IPS-15b (cell line): ENCODE data around the gene RNGTT.

ENCODE experiments used
- H3K27me3 ChIP-seq: one replicate; pipeline ENCODE4 v1.6.1; 2013; ENCODE audit warnings: low read length; ENCODE audit not compliant: control insufficient read depth, insufficient read depth
- H3K36me3 ChIP-seq: one replicate; pipeline ENCODE4 v1.6.1; 2013; ENCODE audit warnings: low read length; ENCODE audit not compliant: control insufficient read depth, insufficient read depth
- H3K4me1 ChIP-seq: one replicate; pipeline ENCODE4 v1.6.1; 2013; ENCODE audit warnings: mild to moderate bottlenecking, low read length; ENCODE audit not compliant: control insufficient read depth, insufficient read depth
- H3K4me3 ChIP-seq: one replicate; pipeline ENCODE4 v1.5.1; 2013; ENCODE audit warnings: low read depth, low read length
- H3K9ac ChIP-seq: one replicate; pipeline ENCODE4 v1.6.1; 2013; ENCODE audit warnings: low read depth, mild to moderate bottlenecking, low read length
- H3K9me3 ChIP-seq: one replicate; pipeline ENCODE4 v1.6.1; 2013; ENCODE audit warnings: mild to moderate bottlenecking, low read length; ENCODE audit not compliant: control insufficient read depth, insufficient read depth

Gene RNGTT

DNA sequence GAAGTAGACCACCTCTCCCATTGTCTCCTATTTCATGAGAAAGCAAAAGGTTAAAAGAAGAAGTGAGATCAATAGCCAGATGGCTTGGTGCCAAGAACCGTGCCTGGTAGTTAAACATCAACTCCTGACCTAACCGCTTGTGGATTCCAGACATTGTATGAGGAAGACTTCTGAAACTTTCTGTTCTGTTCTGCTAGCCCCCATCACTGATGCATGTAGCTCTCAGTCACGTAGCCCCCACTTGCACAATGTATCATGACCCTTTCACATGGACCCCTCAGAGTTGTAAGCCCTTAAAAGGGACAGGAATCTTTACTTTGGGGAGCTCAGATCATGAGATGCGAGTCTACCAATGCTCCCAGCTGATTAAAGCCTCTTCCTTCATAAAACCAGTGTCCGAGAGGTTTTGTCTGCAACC, 301.2 kb downstream of the RNGTT start:
- Histone ChIP-seq H3K36me3 (peaks cover 3% of the 10 kb centered on the region), H3K9me3 (no peaks in the 10 kb centered on the region), H3K4me3 (no peak overlapping the region), H3K9ac (no peak overlapping the region), H3K4me1 (no peaks in the 10 kb centered on the region), H3K27me3 (no peaks in the 10 kb centered on the region)

DNA sequence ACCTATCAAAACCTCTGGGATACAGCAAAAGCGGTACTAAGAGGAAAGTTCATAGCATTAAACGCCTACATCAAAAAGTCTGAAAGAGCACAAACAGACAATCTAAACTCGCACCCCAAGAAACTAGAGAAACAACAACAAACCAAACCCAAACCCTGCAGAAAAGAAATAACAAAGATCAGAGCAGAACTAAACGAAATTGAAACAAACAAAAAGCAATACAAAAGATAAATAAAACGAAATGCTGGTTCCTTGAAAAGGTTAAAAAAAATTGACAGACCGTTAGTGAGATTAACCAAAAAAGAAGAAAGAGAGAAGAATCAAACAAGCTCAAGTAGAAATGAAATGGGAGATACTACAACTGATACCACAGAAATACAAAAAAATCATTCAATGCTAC, 302.3 kb downstream of the RNGTT start:
- Histone ChIP-seq H3K4me3 (no peak overlapping the region), H3K9ac (no peak overlapping the region), H3K27me3 (no peaks in the 10 kb centered on the region), H3K4me1 (no peaks in the 10 kb centered on the region), H3K9me3 (no peaks in the 10 kb centered on the region), H3K36me3 (no peaks in the 10 kb centered on the region)

DNA sequence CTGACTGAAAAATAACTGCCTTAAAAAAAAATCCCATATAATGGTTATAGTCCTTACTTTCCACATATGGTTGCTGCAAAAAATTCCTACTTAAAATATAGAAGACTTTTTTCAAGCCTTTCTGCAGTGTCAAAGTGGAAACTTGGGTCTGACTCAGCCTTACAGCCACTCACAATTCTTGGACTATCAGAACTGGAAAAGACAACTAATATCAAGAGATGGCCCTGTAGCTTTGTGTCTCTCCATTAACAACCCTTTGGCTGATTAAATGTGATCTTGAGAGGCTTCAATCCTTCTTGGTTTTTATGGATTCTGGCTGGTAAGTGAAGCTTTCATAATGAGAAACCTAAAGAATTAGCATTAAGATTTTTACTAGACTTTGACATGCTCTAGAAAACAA, 307.8 kb downstream of the RNGTT start:
- Histone ChIP-seq H3K36me3 (no peaks in the 10 kb centered on the region), H3K9ac (no peak overlapping the region), H3K4me1 (no peaks in the 10 kb centered on the region), H3K27me3 (no peaks in the 10 kb centered on the region), H3K9me3 (no peaks in the 10 kb centered on the region), H3K4me3 (no peak overlapping the region)

DNA sequence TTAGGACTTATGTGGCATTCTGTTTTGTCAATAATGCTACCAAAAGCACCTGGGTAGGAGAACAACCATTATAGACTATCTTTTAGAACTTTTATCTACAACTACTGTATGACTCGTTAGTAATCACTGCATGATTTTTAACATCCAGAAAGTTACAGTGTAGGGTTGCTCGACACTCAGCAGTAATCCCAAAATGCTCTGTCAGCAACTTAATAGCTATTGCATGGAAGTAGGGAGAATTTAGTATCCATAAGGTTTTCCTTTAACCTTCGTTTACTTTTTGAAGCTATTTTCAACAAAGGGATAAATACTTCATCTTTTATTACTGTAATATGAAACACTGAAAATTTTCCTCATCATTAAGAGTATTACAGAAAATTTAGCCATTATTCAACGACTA, 309.5 kb downstream of the RNGTT start:
- H3K9me3 ChIP-seq = no peaks in the 10 kb centered on the region
- H3K36me3 ChIP-seq = no peaks in the 10 kb centered on the region
- H3K9ac ChIP-seq = no peak overlapping the region
- no peaks in the 10 kb centered on the region for H3K27me3 ChIP-seq
- no peak overlapping the region for H3K4me3 ChIP-seq
- H3K4me1 ChIP-seq = no peaks in the 10 kb centered on the region

DNA sequence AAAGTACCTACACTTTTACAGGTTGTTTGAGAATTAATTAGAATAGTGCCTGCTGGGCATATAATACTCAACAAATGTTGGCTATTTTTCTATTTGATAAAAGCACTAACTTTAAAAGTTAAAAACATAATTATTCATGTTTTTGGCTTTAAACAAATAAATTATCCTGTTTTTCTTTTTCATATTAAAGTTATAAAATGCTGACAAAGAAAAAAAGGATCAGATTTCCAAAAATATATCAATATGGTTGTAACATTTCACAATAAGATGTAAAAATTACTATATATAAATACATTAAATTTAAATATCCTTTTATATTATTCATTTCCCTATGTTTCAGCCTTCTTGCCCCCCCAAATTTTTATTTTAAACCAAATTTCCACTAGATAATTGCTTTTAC, 312.0 kb downstream of the RNGTT start:
- no peaks in the 10 kb centered on the region for H3K4me1 ChIP-seq
- H3K9ac ChIP-seq = no peak overlapping the region
- H3K4me3 ChIP-seq = no peak overlapping the region
- H3K36me3 ChIP-seq = no peaks in the 10 kb centered on the region
- H3K9me3 ChIP-seq = no peaks in the 10 kb centered on the region
- no peaks in the 10 kb centered on the region for H3K27me3 ChIP-seq

DNA sequence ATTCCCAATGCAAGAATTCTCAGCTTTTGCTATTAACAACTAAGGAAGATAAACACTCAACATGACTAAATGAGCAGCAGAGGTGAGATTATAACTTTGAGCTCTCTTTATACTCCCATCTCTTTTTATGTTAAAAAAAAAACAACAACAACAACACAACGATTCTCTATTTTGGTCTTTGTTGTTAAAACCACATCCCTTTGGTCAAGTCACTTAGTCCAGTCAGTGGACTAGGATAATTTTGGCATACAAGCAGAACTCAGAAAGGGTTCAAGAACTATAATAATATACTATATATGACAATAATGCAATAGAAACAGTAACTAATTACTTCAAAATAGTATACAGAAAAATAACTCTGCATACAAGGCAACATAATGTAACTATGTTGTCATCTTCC, 312.4 kb downstream of the RNGTT start:
- Histone ChIP-seq H3K9ac (no peak overlapping the region), H3K4me3 (no peak overlapping the region), H3K9me3 (no peaks in the 10 kb centered on the region), H3K27me3 (no peaks in the 10 kb centered on the region), H3K36me3 (no peaks in the 10 kb centered on the region), H3K4me1 (no peaks in the 10 kb centered on the region)

DNA sequence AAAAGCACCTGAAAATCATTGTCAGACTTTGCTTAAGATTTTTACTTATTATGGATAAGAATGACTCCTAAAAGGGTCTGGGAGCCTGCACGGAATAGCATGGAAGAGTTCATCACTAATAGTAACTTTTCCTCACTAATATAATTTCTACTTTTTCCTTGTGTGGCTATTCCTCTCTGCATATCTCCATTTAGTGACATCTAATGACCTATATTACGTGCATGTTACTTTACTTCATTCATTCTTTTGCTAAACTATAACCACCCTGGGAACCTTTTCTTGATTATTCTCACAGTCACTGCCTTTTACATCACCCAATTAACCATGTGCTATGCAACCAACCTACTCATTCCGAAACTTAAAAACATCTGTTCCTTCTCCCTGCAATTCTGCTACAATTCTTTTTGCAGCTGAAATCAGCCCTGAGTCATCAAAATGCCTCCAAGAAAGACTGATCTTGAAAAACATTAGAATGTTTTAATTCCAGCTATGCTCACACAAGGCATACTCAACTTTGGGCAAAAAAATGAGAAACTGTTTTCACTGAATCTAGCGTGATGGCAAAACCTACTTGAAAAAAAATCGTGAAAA, 313.3 kb downstream of the RNGTT start:
- Histone ChIP-seq H3K4me1 (no peaks in the 10 kb centered on the region), H3K9me3 (no peaks in the 10 kb centered on the region), H3K36me3 (no peaks in the 10 kb centered on the region), H3K9ac (no peak overlapping the region), H3K27me3 (no peaks in the 10 kb centered on the region), H3K4me3 (no peak overlapping the region)

DNA sequence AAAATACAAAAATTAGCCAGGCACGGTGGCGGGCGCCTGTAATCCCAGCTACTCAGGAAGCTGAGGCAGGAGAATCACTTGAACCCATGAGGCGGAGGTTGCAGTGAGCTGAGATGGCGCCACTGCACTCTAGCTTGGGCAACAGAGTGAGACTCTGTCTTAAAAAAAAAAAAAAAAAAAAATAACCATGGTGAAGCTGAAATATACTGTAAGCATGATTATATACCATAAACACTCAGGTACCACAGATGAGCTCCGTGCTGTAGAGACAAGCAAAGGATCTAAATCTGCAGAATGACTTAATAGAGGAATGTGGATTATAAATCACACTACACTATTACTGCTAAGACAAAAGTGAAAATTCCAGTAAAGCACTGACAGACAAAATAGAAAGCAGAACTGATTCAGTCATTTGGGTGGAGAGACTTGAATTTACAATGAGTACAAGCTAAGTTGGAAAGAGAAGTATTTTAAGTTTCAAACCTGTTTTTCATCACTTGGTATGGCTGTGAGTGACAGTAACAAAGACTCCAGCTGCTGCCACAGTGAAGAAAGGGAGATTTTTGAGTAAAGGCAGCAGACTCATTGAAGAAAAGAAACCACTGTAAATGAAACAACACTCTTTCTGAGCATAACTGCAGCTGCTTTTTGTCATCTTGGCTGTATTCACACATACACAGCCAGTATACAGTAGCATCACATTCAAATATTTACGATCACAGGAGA, 322.1 kb downstream of the RNGTT start:
- no peaks in the 10 kb centered on the region for H3K36me3 ChIP-seq
- H3K27me3 ChIP-seq = no peaks in the 10 kb centered on the region
- H3K4me3 ChIP-seq = no peak overlapping the region
- no peak overlapping the region for H3K9ac ChIP-seq
- no peaks in the 10 kb centered on the region for H3K4me1 ChIP-seq
- H3K9me3 ChIP-seq = no peaks in the 10 kb centered on the region

DNA sequence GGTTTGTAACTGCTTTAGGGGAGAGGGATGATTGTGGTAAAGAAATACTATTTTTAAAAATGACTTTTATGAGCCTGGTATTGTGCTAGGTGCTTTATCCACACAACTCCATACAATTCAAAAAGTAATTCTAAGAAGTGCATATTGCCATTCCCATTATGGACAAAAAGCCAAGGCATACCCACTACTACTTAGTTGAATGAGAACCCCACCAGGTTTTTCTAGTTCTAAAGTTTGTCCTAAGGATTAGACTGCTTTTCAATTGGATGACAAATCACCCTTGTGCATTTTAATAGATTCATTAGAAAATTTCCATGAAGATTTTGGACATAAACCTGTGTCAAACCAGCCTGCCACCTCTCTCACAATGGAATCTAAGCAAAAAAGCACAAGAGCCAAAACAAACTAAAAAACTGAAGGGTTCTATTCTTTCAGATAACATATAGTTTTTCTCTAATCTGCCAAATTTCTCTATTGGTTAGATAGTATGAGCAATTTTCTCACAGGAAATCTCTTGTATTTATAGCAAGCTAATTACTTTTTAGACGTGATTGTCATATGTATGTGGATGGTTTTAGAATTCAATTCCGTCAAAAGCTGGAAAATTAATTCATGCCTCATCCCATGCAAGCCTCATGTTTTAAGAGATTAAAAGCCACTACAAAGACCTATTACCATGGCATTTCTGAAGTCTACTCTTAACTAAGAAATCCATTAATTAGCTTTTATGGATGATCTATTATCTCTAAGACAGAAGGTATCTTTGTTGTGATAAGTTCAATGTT, 325.5 kb downstream of the RNGTT start:
- Histone ChIP-seq H3K9ac (no peak overlapping the region), H3K36me3 (no peaks in the 10 kb centered on the region), H3K4me3 (no peak overlapping the region), H3K27me3 (no peaks in the 10 kb centered on the region), H3K9me3 (no peaks in the 10 kb centered on the region), H3K4me1 (no peaks in the 10 kb centered on the region)

DNA sequence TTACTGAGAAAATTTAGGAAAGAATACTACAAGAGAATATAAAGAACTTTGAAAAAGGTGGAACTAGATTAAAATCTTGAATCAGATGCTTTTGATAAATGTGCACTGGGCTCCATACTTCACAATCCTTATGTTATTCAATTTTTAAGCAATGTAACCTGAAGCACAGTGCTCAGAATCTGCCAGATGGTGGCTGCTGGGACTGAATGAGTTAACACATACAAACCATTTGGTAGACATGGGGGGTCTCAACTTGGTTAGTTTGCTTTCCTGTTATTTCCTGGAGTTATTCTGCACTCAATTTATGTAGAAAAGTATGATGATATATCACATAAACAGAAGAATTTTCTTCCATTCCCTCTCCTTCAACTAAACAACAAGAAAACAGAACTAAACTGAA, 326.5 kb downstream of the RNGTT start:
- H3K4me1 ChIP-seq = no peaks in the 10 kb centered on the region
- H3K9me3 ChIP-seq = no peaks in the 10 kb centered on the region
- H3K36me3 ChIP-seq = no peaks in the 10 kb centered on the region
- H3K27me3 ChIP-seq = no peaks in the 10 kb centered on the region
- no peak overlapping the region for H3K4me3 ChIP-seq
- no peak overlapping the region for H3K9ac ChIP-seq

DNA sequence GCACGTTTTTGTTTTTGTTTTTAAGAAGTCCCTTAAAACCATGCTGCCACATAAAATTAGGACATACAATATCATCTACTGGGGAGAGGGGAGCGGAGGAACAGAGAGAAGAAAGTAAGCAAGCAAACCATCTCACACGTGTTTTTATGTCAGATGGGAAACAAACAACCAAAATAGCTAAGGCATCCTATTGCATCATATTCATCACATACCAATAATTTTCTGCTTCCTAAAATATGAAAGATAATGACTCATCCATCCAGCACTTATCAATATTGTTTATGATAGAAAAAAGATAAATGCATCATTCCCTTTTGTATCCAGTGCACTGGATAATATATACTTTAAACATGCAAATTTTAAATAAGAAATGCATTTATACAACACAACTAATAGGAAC, 329.6 kb downstream of the RNGTT start:
- Histone ChIP-seq H3K9me3 (no peaks in the 10 kb centered on the region), H3K9ac (no peak overlapping the region), H3K36me3 (no peaks in the 10 kb centered on the region), H3K27me3 (no peaks in the 10 kb centered on the region), H3K4me1 (peaks cover 2% of the 10 kb centered on the region), H3K4me3 (no peak overlapping the region)

DNA sequence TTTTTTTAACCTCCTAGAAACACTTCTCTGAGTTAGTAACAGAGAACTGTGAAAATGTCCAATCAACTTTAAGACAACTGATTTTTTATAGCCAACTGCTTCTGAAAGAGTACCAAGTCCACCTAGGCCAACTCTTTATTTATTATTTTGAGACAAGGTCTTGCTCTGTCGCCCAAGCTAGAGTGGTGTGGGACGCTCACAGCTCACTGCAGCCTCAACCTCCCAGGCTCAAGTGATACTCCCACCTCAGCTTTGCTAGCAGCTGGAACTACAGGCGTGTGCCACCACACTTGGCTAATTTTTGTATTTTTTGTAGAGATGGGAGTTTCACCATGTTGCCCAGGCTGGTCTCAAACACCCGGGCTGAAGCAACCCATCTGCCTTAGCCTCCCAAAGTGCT, 331.6 kb downstream of the RNGTT start:
- no peak overlapping the region for H3K4me3 ChIP-seq
- H3K36me3 ChIP-seq = no peaks in the 10 kb centered on the region
- peaks cover 2% of the 10 kb centered on the region for H3K4me1 ChIP-seq
- H3K9ac ChIP-seq = no peak overlapping the region
- H3K9me3 ChIP-seq = no peaks in the 10 kb centered on the region
- H3K27me3 ChIP-seq = no peaks in the 10 kb centered on the region
